ENCODE measurements around the gene ELF1. TPM values are rescaled to one million over a fixed set of nuclear protein-coding genes. Genes with fewer than 3 reads are reported as not detected.

Gene ELF1
- total RNA-seq, 4 donors from 2014 or later: 54.6 to 118 (median 98.6) TPM

GRCh38 chr13:40963927-40964326, 55.2 kb downstream of the ELF1 start:
- 96 to 100% methylated on average over 1 of the region's 1 CpG for WGBS, 2 donors
- H3K4me3 ChIP-seq: no peak overlapping the region
- no peaks in the 10 kb centered on the region for H3K9me3 ChIP-seq
- TF ChIP-seq CTCF (IDR thresholded peaks at IDR 0.05): no peak
- no peak for TF ChIP-seq POLR2A (IDR thresholded peaks at IDR 0.05)
- no peak for TF ChIP-seq EP300 (IDR thresholded peaks at IDR 0.05)
- peaks cover 0 to 3% (median 0%) of the 10 kb centered on the region in 3 donors for H3K36me3 ChIP-seq
- DNase-seq (ENCODE audit: low spot score in 2 of 2): no peak
- no peak overlapping the region for H3K27ac ChIP-seq
- peaks cover 0 to 86% (median 34%) of the 10 kb centered on the region in 4 donors for H3K4me1 ChIP-seq
- no peaks in the 10 kb centered on the region for H3K27me3 ChIP-seq

GRCh38 chr13:40961826-40962225, 57.3 kb downstream of the ELF1 start:
- peak overlapping the region in 1 of 4 donors; percentile 18 for H3K27ac ChIP-seq
- H3K4me1 ChIP-seq: peaks cover 0 to 66% (median 24%) of the 10 kb centered on the region in 4 donors
- 93% methylated on average over 1 of the region's 1 CpG for WGBS, 2 donors
- H3K9me3 ChIP-seq: no peaks in the 10 kb centered on the region
- H3K36me3 ChIP-seq: peaks cover 0 to 19% (median 0%) of the 10 kb centered on the region in 3 donors
- H3K27me3 ChIP-seq: no peaks in the 10 kb centered on the region
- no peak overlapping the region for H3K4me3 ChIP-seq
- DNase-seq (ENCODE audit: low spot score in 2 of 2): no peak
- TF ChIP-seq POLR2A (IDR thresholded peaks at IDR 0.05) (no peak), EP300 (IDR thresholded peaks at IDR 0.05) (no peak), CTCF (IDR thresholded peaks at IDR 0.05) (no peak)

- Histone ChIP-seq H3K27me3 (no peaks in the 10 kb centered on the region), H3K9me3 (no peaks in the 10 kb centered on the region), H3K4me3 (no peak overlapping the region), H3K27ac (peak overlapping the region in 1 of 4 donors; percentile 18), H3K36me3 (peaks cover 0 to 19% (median 0%) of the 10 kb centered on the region in 3 donors), H3K4me1 (peaks cover 0 to 60% (median 22%) of the 10 kb centered on the region in 4 donors)
- DNase-seq (ENCODE audit: low spot score in 2 of 2): no peak
- WGBS, 2 donors: 72 to 79% methylated on average over 3 of the region's 3 CpGs
- TF ChIP-seq POLR2A (IDR thresholded peaks at IDR 0.05): no peak
- TF ChIP-seq EP300 (IDR thresholded peaks at IDR 0.05): no peak
- no peak for TF ChIP-seq CTCF (IDR thresholded peaks at IDR 0.05)
Observed at GRCh38 chr13:40961214-40961613, 57.9 kb downstream of the ELF1 start.

- no peaks in the 10 kb centered on the region for H3K27me3 ChIP-seq
- 91 to 93% methylated on average over 3 of the region's 3 CpGs for WGBS, 2 donors
- no peak overlapping the region for H3K4me3 ChIP-seq
- no peak overlapping the region for H3K27ac ChIP-seq
- no peak for TF ChIP-seq EP300 (IDR thresholded peaks at IDR 0.05)
- TF ChIP-seq CTCF (IDR thresholded peaks at IDR 0.05): no peak
- TF ChIP-seq POLR2A (IDR thresholded peaks at IDR 0.05): no peak
- DNase-seq (ENCODE audit: low spot score in 2 of 2): no peak
- peaks cover 0 to 19% (median 0%) of the 10 kb centered on the region in 3 donors for H3K36me3 ChIP-seq
- H3K4me1 ChIP-seq: peaks cover 0 to 55% (median 21%) of the 10 kb centered on the region in 4 donors
- H3K9me3 ChIP-seq: no peaks in the 10 kb centered on the region
Observed at GRCh38 chr13:40960716-40961115, 58.4 kb downstream of the ELF1 start.

- H3K4me3 ChIP-seq: no peak overlapping the region
- 94% methylated on average over 5 of the region's 5 CpGs for WGBS, 2 donors
- no peaks in the 10 kb centered on the region for H3K27me3 ChIP-seq
- H3K36me3 ChIP-seq: peaks cover 0 to 25% (median 0%) of the 10 kb centered on the region in 3 donors
- H3K9me3 ChIP-seq: no peaks in the 10 kb centered on the region
- no peak for DNase-seq (ENCODE audit: low spot score in 2 of 2)
- no peak overlapping the region for H3K27ac ChIP-seq
- TF ChIP-seq POLR2A (IDR thresholded peaks at IDR 0.05): no peak
- TF ChIP-seq CTCF (IDR thresholded peaks at IDR 0.05): no peak
- TF ChIP-seq EP300 (IDR thresholded peaks at IDR 0.05): no peak
- peaks cover 0 to 37% (median 15%) of the 10 kb centered on the region in 4 donors for H3K4me1 ChIP-seq
Observed at GRCh38 chr13:40958655-40959054, 60.5 kb downstream of the ELF1 start.

All from tibial nerve (tissue), 4 donors.